ENCODE results near the gene C1QTNF12. TPM values are rescaled to one million over a fixed set of nuclear protein-coding genes. Genes with fewer than 3 reads are reported as not detected.

The C1QTNF12 gene
- total RNA-seq, 4 donors from 2014 or later = 0.79 to 3.0 (median 1.7) TPM; not detected in 1

GRCh38 chr1:1207571-1207892 is 39.0 kb downstream of the C1QTNF12 start:
- intact Hi-C loops (cut with DNase I) = no loop called here
- no peaks in the 10 kb centered on the region for H3K36me3 ChIP-seq
- no peak for DNase-seq
- H3K27ac ChIP-seq = peak overlapping the region in 1 of 4 donors; percentile 82
- H3K4me3 ChIP-seq = peak overlapping the region in 1 of 4 donors; percentile 57
- TF ChIP-seq, protein P1, sequence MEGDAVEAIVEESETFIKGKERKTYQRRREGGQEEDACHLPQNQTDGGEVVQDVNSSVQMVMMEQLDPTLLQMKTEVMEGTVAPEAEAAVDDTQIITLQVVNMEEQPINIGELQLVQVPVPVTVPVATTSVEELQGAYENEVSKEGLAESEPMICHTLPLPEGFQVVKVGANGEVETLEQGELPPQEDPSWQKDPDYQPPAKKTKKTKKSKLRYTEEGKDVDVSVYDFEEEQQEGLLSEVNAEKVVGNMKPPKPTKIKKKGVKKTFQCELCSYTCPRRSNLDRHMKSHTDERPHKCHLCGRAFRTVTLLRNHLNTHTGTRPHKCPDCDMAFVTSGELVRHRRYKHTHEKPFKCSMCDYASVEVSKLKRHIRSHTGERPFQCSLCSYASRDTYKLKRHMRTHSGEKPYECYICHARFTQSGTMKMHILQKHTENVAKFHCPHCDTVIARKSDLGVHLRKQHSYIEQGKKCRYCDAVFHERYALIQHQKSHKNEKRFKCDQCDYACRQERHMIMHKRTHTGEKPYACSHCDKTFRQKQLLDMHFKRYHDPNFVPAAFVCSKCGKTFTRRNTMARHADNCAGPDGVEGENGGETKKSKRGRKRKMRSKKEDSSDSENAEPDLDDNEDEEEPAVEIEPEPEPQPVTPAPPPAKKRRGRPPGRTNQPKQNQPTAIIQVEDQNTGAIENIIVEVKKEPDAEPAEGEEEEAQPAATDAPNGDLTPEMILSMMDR (IDR thresholded peaks at IDR 0.05) = no peak
- TF ChIP-seq POLR2A (IDR thresholded peaks at IDR 0.05) = no peak
- peaks cover 26 to 67% (median 34%) of the 10 kb centered on the region in 3 donors for H3K4me1 ChIP-seq
- peaks cover 0 to 80% (median 0%) of the 10 kb centered on the region in 4 donors for H3K27me3 ChIP-seq
- WGBS, 2 donors = 60 to 87% methylated on average over 1 to 3 of the region's 11 CpGs
- H3K9me3 ChIP-seq = no peaks in the 10 kb centered on the region

DNA sequence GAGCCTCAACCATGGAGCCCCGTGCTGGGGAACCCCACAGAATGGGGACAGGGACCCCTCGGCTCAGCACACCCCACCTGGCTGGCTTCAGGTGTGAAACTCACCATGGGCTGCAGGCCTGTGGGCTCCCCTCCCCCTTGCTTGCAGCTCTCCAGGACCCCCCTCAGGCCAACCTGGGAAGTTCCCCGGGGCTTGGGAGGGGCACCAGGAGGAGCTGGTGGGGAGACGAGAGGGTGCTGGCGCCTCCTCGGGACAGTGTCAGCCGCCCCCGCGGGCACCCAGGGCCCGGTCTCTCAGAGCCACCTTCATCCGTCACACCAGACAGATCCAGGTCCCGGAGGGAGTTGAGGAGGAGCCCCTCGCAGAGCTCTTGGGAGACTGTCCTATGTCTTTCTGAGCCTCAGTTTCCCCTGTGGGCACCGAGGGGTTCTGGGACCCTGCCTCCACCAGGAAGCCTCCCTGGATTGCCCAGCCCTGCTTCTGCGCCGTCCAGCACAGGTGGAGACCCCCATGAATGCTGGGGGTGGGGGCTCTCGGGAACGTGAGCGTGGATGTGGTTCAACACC is 39.5 kb downstream of the C1QTNF12 start:
- H3K36me3 ChIP-seq = no peaks in the 10 kb centered on the region
- intact Hi-C loops (cut with DNase I) = no loop called here
- DNase-seq = no peak
- TF ChIP-seq, protein P1 (IDR thresholded peaks at IDR 0.05) = no peak
- no peak for TF ChIP-seq POLR2A (IDR thresholded peaks at IDR 0.05)
- WGBS, 2 donors = 30% methylated on average over 2 of the region's 19 CpGs; no CpG with 5 or more reads in 1 of the 2 donors
- H3K27ac ChIP-seq = peak overlapping the region in 1 of 4 donors; percentile 1
- H3K9me3 ChIP-seq = no peaks in the 10 kb centered on the region
- H3K4me3 ChIP-seq = peak overlapping the region in 1 of 4 donors; percentile 61
- peaks cover 0 to 80% (median 0%) of the 10 kb centered on the region in 4 donors for H3K27me3 ChIP-seq
- peaks cover 26 to 62% (median 34%) of the 10 kb centered on the region in 3 donors for H3K4me1 ChIP-seq

DNA sequence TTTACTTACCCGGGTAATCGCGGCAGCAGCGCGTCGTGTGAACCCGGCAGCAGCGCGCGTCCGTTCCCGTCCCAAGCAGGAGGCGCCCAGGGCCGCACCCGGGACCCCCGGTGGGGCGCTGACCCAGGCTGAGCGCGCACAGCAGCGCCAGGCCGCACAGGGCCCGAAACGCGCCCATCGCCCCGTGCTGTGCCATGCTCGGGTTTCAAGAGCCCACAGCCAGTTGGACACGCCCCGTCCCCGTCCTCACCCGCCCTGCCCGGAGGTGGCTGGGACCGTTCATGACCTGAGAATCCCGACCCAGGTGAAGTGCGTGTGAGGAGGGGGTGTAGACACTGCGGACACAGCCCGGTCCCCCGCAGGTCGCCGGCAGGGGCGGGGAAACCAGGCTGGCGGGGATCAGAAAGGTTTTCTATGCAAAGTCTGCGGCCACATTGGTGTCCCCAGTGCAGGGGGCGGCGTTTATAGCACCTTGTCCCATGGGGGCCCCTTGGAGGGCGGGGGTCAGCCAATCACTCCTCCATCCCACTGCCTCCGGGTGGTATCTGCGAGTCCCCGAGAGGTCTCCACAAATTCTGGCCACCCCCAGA is 40.1 kb downstream of the C1QTNF12 start, which contains the start of gene TNFRSF18:
TNFRSF18 (minus strand) TSS at position 217 of the 590 bp plus-strand sequence; CDS start at position 196, 21 bp downstream.
- Histone ChIP-seq H3K36me3 (no peaks in the 10 kb centered on the region), H3K4me3 (peak within 1 kb of the TSS; percentile 17 to 61 (median 30)), H3K9me3 (no peaks in the 10 kb centered on the region), H3K27ac (peak within 1 kb of the TSS in 2 of 4 donors; percentile 1 to 18), H3K4me1 (peaks cover 26 to 59% (median 34%) of the 10 kb centered on the region in 3 donors), H3K27me3 (peaks cover 0 to 82% (median 0%) of the 10 kb centered on the region in 4 donors)
- no peak for DNase-seq
- intact Hi-C loops (cut with DNase I) = no loop called here
- 0 to 25% methylated on average over 4 to 5 of the region's 49 CpGs for WGBS, 2 donors
- TF ChIP-seq, protein P1 (IDR thresholded peaks at IDR 0.05) = no peak
- no peak for TF ChIP-seq POLR2A (IDR thresholded peaks at IDR 0.05)

DNA sequence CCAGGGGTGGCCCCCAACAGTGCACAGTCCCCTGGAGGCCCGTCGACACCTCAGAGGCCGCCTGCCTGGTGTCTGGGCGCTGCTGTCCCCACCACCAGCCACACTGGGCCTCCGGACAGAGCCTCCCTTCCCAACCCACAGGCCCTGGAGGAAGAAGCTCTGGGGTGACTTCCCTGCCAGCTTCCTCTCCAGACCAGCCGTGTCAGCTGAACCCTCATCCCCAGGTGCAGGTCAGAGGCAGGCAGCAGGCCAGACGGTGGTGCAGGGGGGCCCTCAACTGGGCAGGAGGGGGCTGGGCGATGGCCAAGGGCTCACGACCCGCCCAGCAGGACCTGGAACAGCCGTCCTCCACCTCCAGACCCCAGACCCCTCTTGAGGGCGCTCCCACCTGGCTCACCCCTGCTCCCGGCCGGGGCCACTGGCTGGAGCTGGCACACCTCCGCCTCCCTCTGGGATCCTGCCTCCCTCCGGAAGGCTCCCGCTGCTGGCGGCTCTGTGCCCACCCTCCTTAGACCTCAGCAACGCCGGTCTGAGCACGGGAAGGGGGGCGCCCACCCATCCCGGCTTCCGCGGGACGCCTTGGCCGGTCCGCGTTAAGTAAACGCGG is 40.6 kb downstream of the C1QTNF12 start:
- Histone ChIP-seq H3K27ac (peak overlapping the region in 2 of 4 donors; percentile 1 to 18), H3K4me1 (peaks cover 32 to 64% (median 35%) of the 10 kb centered on the region in 3 donors)
- no peak for DNase-seq

More for the DNA sequence above, 40.6 kb downstream of the C1QTNF12 start:
- TF ChIP-seq POLR2A (IDR thresholded peaks at IDR 0.05) = no peak
- TF ChIP-seq, protein P1 (IDR thresholded peaks at IDR 0.05) = no peak
- intact Hi-C loops (cut with DNase I) = no loop called here
- 18% methylated on average over 5 of the region's 31 CpGs; no CpG with 5 or more reads in 1 of the 2 donors for WGBS, 2 donors
- Histone ChIP-seq H3K9me3 (no peaks in the 10 kb centered on the region), H3K27me3 (peaks cover 0 to 88% (median under 1%) of the 10 kb centered on the region in 4 donors), H3K4me3 (peak overlapping the region; percentile 17 to 61 (median 30)), H3K36me3 (no peaks in the 10 kb centered on the region)

Data from esophagus squamous epithelium (tissue), 5 donors.